Esophagus muscularis mucosa (tissue), 4 donors: ENCODE measurements around the gene TAP2.

Experiments used
- CTCF ChIP-seq, 3 experiments: fragments of 200-600 bp in 2 of 3; fragments of 450-650 bp in 1 of 3; sonication (generic) in 2 of 3; IDR thresholded peaks; one replicate each; pipeline ENCODE4 v1.5.1; 2017 to 2019; ENCODE audit warnings: antibody characterized with exemption in 3 of 3, mild to moderate bottlenecking in 2 of 3, moderate library complexity in 1 of 3
- EP300 ChIP-seq: sonication (generic); formaldehyde crosslinking; IDR thresholded peaks from one replicate; pipeline ENCODE4 v1.6.1; 2017; ENCODE audit warnings: antibody characterized with exemption
- POLR2A ChIP-seq: fragments of 450-650 bp; IDR thresholded peaks from one replicate; pipeline ENCODE4 v1.6.1; 2017; ENCODE audit warnings: antibody characterized with exemption, moderate library complexity, mild to moderate bottlenecking, low read depth
- POLR2AphosphoS5 ChIP-seq, 2 donors: sonication (generic); formaldehyde crosslinking; IDR thresholded peaks; one replicate each; pipeline ENCODE4 v1.6.1; 2017; ENCODE audit warnings: antibody characterized with exemption in 2 of 2

DNA sequence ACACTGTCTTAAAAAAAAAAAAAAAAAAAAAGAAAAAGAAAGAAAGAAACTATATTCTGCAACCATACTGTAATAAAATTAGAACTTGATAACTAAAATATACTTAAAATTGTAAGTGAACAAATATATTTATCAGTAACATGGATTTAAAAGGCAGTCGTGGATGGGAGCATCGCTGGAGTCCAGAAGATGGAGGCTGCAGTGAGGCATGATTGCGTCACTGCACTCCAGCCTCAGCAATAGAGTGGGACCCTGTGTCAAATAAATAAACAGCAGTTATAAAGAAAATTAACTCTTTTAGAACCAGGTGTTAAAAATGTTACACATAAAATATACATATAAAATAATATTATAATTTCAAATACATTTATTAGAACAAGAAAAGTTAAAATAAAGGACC is 24.2 kb upstream of the TAP2 start:
- TF ChIP-seq CTCF (IDR thresholded peaks at IDR 0.05) = no peak
- TF ChIP-seq POLR2AphosphoS5 (IDR thresholded peaks at IDR 0.05) = no peak
- TF ChIP-seq POLR2A = no peak
- TF ChIP-seq EP300 = no peak
